HepG2 (cell line): ENCODE measurements around the gene ZNF503. TPM values are rescaled to one million over a fixed set of nuclear protein-coding genes. Genes with fewer than 3 reads are reported as not detected.
A peak's percentile ranks its signal among the peaks of the same experiment; 100 is the strongest.

Experiments
- ATF3 ChIP-seq: sonication (generic); formaldehyde crosslinking; IDR thresholded peaks from 2 replicates; pipeline ENCODE4 v1.4.0; 2020; ENCODE audit warnings: missing genetic modification reagents
- HNRNPK ChIP-seq: fragments of 200-400 bp; formaldehyde crosslinking; IDR thresholded peaks from 2 replicates; pipeline ENCODE4 v1.6.1; 2018; ENCODE audit warnings: low read length, low read depth, moderate library complexity, mild to moderate bottlenecking; ENCODE audit not compliant: poor library complexity, severe bottlenecking
- IRF2 ChIP-seq: IDR thresholded peaks from 2 replicates; pipeline ENCODE4 v1.6.1; 2018; ENCODE audit warnings: missing genetic modification reagents, missing compliant biosample characterization
- MTA3 ChIP-seq: sonication (generic); formaldehyde crosslinking; IDR thresholded peaks from 2 replicates; pipeline ENCODE4 v1.4.0; 2020; ENCODE audit warnings: missing genetic modification reagents
- MZF1 ChIP-seq: sonication (generic); formaldehyde crosslinking; IDR thresholded peaks from 2 replicates; pipeline ENCODE4 v1.8.1; 2023; ENCODE audit warnings: mild to moderate bottlenecking, missing genetic modification reagents, borderline replicate concordance
- PPARG ChIP-seq: conservative IDR thresholded peaks from 2 replicates; pipeline ENCODE4 v1.6.1; 2016; ENCODE audit warnings: missing biosample characterization, missing genetic modification reagents
- PTBP1 ChIP-seq: fragments of 200-400 bp; formaldehyde crosslinking; IDR thresholded peaks from 2 replicates; pipeline ENCODE4 v1.6.1; 2018; ENCODE audit warnings: low read length, low read depth; ENCODE audit not compliant: poor library complexity, severe bottlenecking
- SP2 ChIP-seq: sonication (generic); formaldehyde crosslinking; IDR thresholded peaks from 2 replicates; pipeline ENCODE4 v1.5.1; 2020; ENCODE audit warnings: mild to moderate bottlenecking, missing genetic modification reagents
- SP5 ChIP-seq: IDR thresholded peaks from 2 replicates; pipeline ENCODE4 v1.6.1; 2016; ENCODE audit warnings: low read depth, borderline replicate concordance
- SSRP1 ChIP-seq: IDR thresholded peaks from 2 replicates; pipeline ENCODE4 v1.6.1; 2016; ENCODE audit warnings: control low read depth
- TAF15 ChIP-seq: fragments of 200-400 bp; formaldehyde crosslinking; IDR thresholded peaks from one replicate; pipeline ENCODE4 v1.6.1; 2018; ENCODE audit warnings: mild to moderate bottlenecking, low read depth, low read length; ENCODE audit not compliant: poor library complexity, severe bottlenecking
- TCF7 ChIP-seq: sonication (generic); IDR thresholded peaks from 2 replicates; pipeline ENCODE4 v1.6.1; 2016; ENCODE audit warnings: antibody characterized with exemption, low read depth
- TOE1 ChIP-seq: sonication (generic); formaldehyde crosslinking; IDR thresholded peaks from 2 replicates; pipeline ENCODE4 v1.4.0; 2020; ENCODE audit warnings: mild to moderate bottlenecking, missing genetic modification reagents
- TOPORS ChIP-seq: sonication (generic); formaldehyde crosslinking; IDR thresholded peaks from 2 replicates; pipeline ENCODE4 v1.8.0; 2023; ENCODE audit warnings: mild to moderate bottlenecking, missing genetic modification reagents
- U2AF1 ChIP-seq: fragments of 200-400 bp; formaldehyde crosslinking; optimal IDR thresholded peaks from 2 replicates; pipeline ENCODE3; 2017; ENCODE audit warnings: mild to moderate bottlenecking, low read depth, low read length
- ZBTB37 ChIP-seq: sonication (generic); formaldehyde crosslinking; IDR thresholded peaks from 2 replicates; pipeline ENCODE4 v1.4.0; 2020; ENCODE audit warnings: mild to moderate bottlenecking, missing genetic modification reagents
- ZBTB7B ChIP-seq: sonication (generic); formaldehyde crosslinking; IDR thresholded peaks from 2 replicates; pipeline ENCODE4 v1.4.0; 2020; ENCODE audit warnings: missing genetic modification reagents
- ZFY ChIP-seq: sonication (generic); formaldehyde crosslinking; IDR thresholded peaks from 2 replicates; pipeline ENCODE4 v1.4.0; 2020; ENCODE audit warnings: missing genetic modification reagents
- ZNF264 ChIP-seq: sonication (generic); formaldehyde crosslinking; IDR thresholded peaks from 2 replicates; pipeline ENCODE4 v1.4.0; 2020; ENCODE audit warnings: missing genetic modification reagents
- ZSCAN30 ChIP-seq: sonication (generic); formaldehyde crosslinking; IDR thresholded peaks from 2 replicates; pipeline ENCODE4 v1.5.0; 2020; ENCODE audit warnings: mild to moderate bottlenecking, missing genetic modification reagents
- polyA plus RNA-seq, 8 experiments: library from polyadenylated mRNA; depleted of rRNA in 3 of 8; stranded (reverse) in 7 of 8; unstranded in 1 of 8; fragments of >200 nt; fragmentation: Illumina TruSeq in 4 of 8; extraction: Trizol in 4 of 8; gene quantifications; 2 replicates each; pipeline versions ENCODE4 v1.2.1 to v1.2.3, GENCODE V29; 2011 to 2016; ENCODE audit warnings: low read depth in 4 of 8, missing spikeins in 1 of 8, mixed read lengths in 1 of 8; ENCODE audit not compliant: insufficient read depth in 1 of 8
- total RNA-seq, 5 experiments: library from RNA; depleted of rRNA; stranded (reverse); fragments of >200 nt; fragmentation: Illumina TruSeq; extraction: Trizol; gene quantifications; 2 replicates each; pipeline ENCODE4 v1.2.3, GENCODE V29; 2016; ENCODE audit warnings: low read depth in 1 of 5
- TF ChIP-seq, protein P1 (sequence below): sonication (generic); formaldehyde crosslinking; IDR thresholded peaks from 2 replicates; pipeline ENCODE4 v1.4.0; 2020; ENCODE audit warnings: mild to moderate bottlenecking, low read depth, missing genetic modification reagents
- TF ChIP-seq, protein P2 (sequence below): sonication (generic); formaldehyde crosslinking; conservative IDR thresholded peaks from 2 replicates; pipeline ENCODE4 v1.4.0; 2020; ENCODE audit warnings: missing genetic modification reagents
- TF ChIP-seq, protein P3 (sequence below): sonication (generic); formaldehyde crosslinking; IDR thresholded peaks from 2 replicates; pipeline ENCODE4 v1.8.0; 2022; ENCODE audit warnings: missing genetic modification reagents, low read depth, mild to moderate bottlenecking, borderline replicate concordance
- TF ChIP-seq, protein P4 (sequence below): sonication (generic); formaldehyde crosslinking; IDR thresholded peaks from 2 replicates; pipeline ENCODE4 v1.8.0; 2022; ENCODE audit warnings: mild to moderate bottlenecking, missing genetic modification reagents, moderate library complexity

The ZNF503 gene
- total and polyA plus RNA-seq, 2 of the 13 experiments (the other 11 are each of a cell fraction or from before 2014, with no cell fraction given), result 2.7 to 8.3 TPM

- TF ChIP-seq ZSCAN30 (0 out of 2 replicates have a peak, but pooled peaks have one; percentile 34), SSRP1 (CRISPR knock-in tag) (0 out of 2 replicates have a peak, but pooled peaks have one; percentile 11), U2AF1 (peak; percentile 34), PPARG (CRISPR knock-in tag) (no peak), TCF7 (peak; percentile 83), ZNF264 (0 out of 2 replicates have a peak, but pooled peaks have one; percentile 39), SP2 (CRISPR knock-in tag) (no peak), ZBTB7B (CRISPR knock-in tag) (0 out of 2 replicates have a peak, but pooled peaks have one; percentile 8), PTBP1 (no peak), TAF15 (peak; percentile 40), MTA3 (CRISPR knock-in tag) (no peak), TOE1 (CRISPR knock-in tag) (no peak), TOPORS (peak; percentile 78; the same call in 1 of the 2 replicates), HNRNPK (peak; percentile 79), IRF2 (0 out of 2 replicates have a peak, but pooled peaks have one; percentile 5), ZBTB37 (CRISPR knock-in tag) (0 out of 2 replicates have a peak, but pooled peaks have one; percentile 15), ATF3 (CRISPR knock-in tag) (no peak), SP5 (peak; percentile 40; the same call in 1 of the 2 replicates), MZF1 (CRISPR knock-in tag) (no peak), ZFY (peak; percentile 61)
- TF ChIP-seq, protein P1, sequence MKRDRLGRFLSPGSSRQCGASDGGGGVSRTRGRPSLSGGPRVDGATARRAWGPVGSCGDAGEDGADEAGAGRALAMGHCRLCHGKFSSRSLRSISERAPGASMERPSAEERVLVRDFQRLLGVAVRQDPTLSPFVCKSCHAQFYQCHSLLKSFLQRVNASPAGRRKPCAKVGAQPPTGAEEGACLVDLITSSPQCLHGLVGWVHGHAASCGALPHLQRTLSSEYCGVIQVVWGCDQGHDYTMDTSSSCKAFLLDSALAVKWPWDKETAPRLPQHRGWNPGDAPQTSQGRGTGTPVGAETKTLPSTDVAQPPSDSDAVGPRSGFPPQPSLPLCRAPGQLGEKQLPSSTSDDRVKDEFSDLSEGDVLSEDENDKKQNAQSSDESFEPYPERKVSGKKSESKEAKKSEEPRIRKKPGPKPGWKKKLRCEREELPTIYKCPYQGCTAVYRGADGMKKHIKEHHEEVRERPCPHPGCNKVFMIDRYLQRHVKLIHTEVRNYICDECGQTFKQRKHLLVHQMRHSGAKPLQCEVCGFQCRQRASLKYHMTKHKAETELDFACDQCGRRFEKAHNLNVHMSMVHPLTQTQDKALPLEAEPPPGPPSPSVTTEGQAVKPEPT (CRISPR knock-in tag), result 0 out of 2 replicates have a peak, but pooled peaks have one; percentile 16
- TF ChIP-seq, protein P2, sequence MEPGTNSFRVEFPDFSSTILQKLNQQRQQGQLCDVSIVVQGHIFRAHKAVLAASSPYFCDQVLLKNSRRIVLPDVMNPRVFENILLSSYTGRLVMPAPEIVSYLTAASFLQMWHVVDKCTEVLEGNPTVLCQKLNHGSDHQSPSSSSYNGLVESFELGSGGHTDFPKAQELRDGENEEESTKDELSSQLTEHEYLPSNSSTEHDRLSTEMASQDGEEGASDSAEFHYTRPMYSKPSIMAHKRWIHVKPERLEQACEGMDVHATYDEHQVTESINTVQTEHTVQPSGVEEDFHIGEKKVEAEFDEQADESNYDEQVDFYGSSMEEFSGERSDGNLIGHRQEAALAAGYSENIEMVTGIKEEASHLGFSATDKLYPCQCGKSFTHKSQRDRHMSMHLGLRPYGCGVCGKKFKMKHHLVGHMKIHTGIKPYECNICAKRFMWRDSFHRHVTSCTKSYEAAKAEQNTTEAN (CRISPR knock-in tag), result 0 out of 2 replicates have a peak, but pooled peaks have one; percentile 37
- TF ChIP-seq, protein P3, sequence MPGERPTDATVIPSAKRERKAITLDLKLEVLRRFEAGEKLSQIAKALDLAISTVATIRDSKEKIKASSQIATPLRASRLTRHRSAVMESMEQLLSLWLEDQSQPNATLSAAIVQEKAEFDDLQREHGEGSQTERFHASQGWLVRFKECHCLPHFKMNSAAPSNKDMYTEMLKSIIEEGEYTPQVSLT, result no peak
- TF ChIP-seq, protein P4, sequence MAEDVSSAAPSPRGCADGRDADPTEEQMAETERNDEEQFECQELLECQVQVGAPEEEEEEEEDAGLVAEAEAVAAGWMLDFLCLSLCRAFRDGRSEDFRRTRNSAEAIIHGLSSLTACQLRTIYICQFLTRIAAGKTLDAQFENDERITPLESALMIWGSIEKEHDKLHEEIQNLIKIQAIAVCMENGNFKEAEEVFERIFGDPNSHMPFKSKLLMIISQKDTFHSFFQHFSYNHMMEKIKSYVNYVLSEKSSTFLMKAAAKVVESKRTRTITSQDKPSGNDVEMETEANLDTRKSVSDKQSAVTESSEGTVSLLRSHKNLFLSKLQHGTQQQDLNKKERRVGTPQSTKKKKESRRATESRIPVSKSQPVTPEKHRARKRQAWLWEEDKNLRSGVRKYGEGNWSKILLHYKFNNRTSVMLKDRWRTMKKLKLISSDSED, result no peak
Measured at GRCh38 chr10:75402486-75403143, 1.1 kb upstream of the ZNF503 start (continued).
